CD14-positive monocyte (primary cell): ENCODE data around the gene OPN3. TPM values are rescaled to one million over a fixed set of nuclear protein-coding genes. Genes with fewer than 3 reads are reported as not detected.
A peak's percentile ranks its signal among the peaks of the same experiment; 100 is the strongest.

ENCODE experiments used
- DNase-seq, 3 donors: peaks; one replicate each; pipeline ENCODE4 v3.0.0-alpha.2; 2011 to 2022
- H2AFZ ChIP-seq: 2 replicates; pipeline ENCODE4 v1.6.0; 2012; ENCODE audit warnings: mild to moderate bottlenecking, low read depth, low read length, inconsistent platforms; ENCODE audit not compliant: insufficient read depth, poor library complexity, severe bottlenecking
- H3K27ac ChIP-seq, 2 donors: 1 replicate in 1 of 2; 2 replicates in 1 of 2; pipeline ENCODE4 v1.5.1; 2012 to 2013; ENCODE audit warnings: low read length in 2 of 2, control low read depth in 1 of 2, inconsistent platforms in 1 of 2, low read depth in 1 of 2, mild to moderate bottlenecking in 1 of 2
- H3K27me3 ChIP-seq, 2 donors: one replicate each; pipeline versions ENCODE4 v1.6.0 to v1.6.1; 2011 to 2013; ENCODE audit warnings: low read length in 2 of 2; ENCODE audit not compliant: control insufficient read depth in 2 of 2, insufficient read depth in 2 of 2
- H3K36me3 ChIP-seq, 2 donors: replicated peaks in 1 of 2; 1 replicate in 1 of 2; 2 replicates in 1 of 2; pipeline versions ENCODE4 v1.5.1 to v1.6.1; 2012 to 2013; ENCODE audit warnings: low read length in 2 of 2, control low read depth in 1 of 2, inconsistent platforms in 1 of 2, mild to moderate bottlenecking in 1 of 2; ENCODE audit not compliant: insufficient read depth in 2 of 2, control insufficient read depth in 1 of 2
- H3K4me1 ChIP-seq, 2 donors: 1 replicate in 1 of 2; 2 replicates in 1 of 2; pipeline versions ENCODE4 v1.5.1 to v1.6.1; 2012 to 2013; ENCODE audit warnings: low read length in 2 of 2, control low read depth in 1 of 2, inconsistent platforms in 1 of 2, mild to moderate bottlenecking in 1 of 2, moderate library complexity in 1 of 2; ENCODE audit not compliant: insufficient read depth in 2 of 2, control insufficient read depth in 1 of 2
- H3K4me2 ChIP-seq: replicated peaks from 2 replicates; pipeline ENCODE3; 2012; ENCODE audit warnings: low read length, moderate library complexity, mild to moderate bottlenecking; ENCODE audit not compliant: poor library complexity, severe bottlenecking; ENCODE audit errors: extremely low read depth
- H3K4me3 ChIP-seq, 3 experiments: fragments of 200-600 bp in 1 of 3; sonication (generic) in 1 of 3; replicated peaks in 1 of 3; 1 replicate in 2 of 3; 2 replicates in 1 of 3; pipeline ENCODE4 v1.5.1; 2011 to 2013; ENCODE audit warnings: low read length in 3 of 3, mild to moderate bottlenecking in 3 of 3, control low read depth in 2 of 3, low read depth in 2 of 3, inconsistent platforms in 1 of 3, moderate library complexity in 1 of 3
- H3K79me2 ChIP-seq: 2 replicates; pipeline ENCODE4 v1.6.0; 2012; ENCODE audit warnings: mild to moderate bottlenecking, control low read depth, inconsistent platforms, low read length, moderate library complexity; ENCODE audit not compliant: insufficient read depth
- H3K9ac ChIP-seq: 2 replicates; pipeline ENCODE4 v1.6.0; 2017; ENCODE audit warnings: low read length, mild to moderate bottlenecking; ENCODE audit not compliant: insufficient read depth, poor library complexity, severe bottlenecking
- H3K9me3 ChIP-seq, 2 donors: replicated peaks in 1 of 2; 1 replicate in 1 of 2; 2 replicates in 1 of 2; pipeline versions ENCODE4 v1.5.1 to v1.6.1; 2012 to 2013; ENCODE audit warnings: low read length in 2 of 2, control low read depth in 1 of 2; ENCODE audit not compliant: control insufficient read depth in 1 of 2, insufficient read depth in 1 of 2
- H4K20me1 ChIP-seq: 2 replicates; pipeline ENCODE4 v1.6.0; 2012; ENCODE audit warnings: mild to moderate bottlenecking, low read length, control low read depth, moderate library complexity; ENCODE audit not compliant: insufficient read depth
- H3K27ac Mint-ChIP-seq, 7 donors: one replicate each; pipeline ENCODE4 v1.8.0; 2020; ENCODE audit warnings: mild to moderate bottlenecking in 7 of 7, mixed read lengths in 7 of 7, moderate library complexity in 6 of 7, inconsistent platforms in 2 of 7
- H3K27me3 Mint-ChIP-seq, 3 donors: one replicate each; pipeline ENCODE4 v1.8.0; 2021 to 2022; ENCODE audit warnings: low read depth in 3 of 3, mild to moderate bottlenecking in 3 of 3, mixed read lengths in 3 of 3, moderate library complexity in 3 of 3, inconsistent platforms in 1 of 3
- H3K36me3 Mint-ChIP-seq, 2 donors: one replicate each; pipeline ENCODE4 v1.8.0; 2020; ENCODE audit warnings: mixed read lengths in 2 of 2, inconsistent platforms in 1 of 2, mild to moderate bottlenecking in 1 of 2
- H3K4me1 Mint-ChIP-seq: one replicate; pipeline ENCODE4 v1.8.0; 2020; ENCODE audit warnings: mild to moderate bottlenecking, mixed read lengths
- H3K4me3 Mint-ChIP-seq, 2 donors: one replicate each; pipeline ENCODE4 v1.8.0; 2020; ENCODE audit warnings: mild to moderate bottlenecking in 2 of 2, mixed read lengths in 2 of 2, moderate library complexity in 1 of 2
- H3K9me3 Mint-ChIP-seq, 7 donors: one replicate each; pipeline ENCODE4 v1.8.0; 2020 to 2022; ENCODE audit warnings: mixed read lengths in 7 of 7, mild to moderate bottlenecking in 6 of 7, moderate library complexity in 6 of 7, inconsistent platforms in 2 of 7
- CTCF ChIP-seq: fragments of 200-600 bp; IDR thresholded peaks from one replicate; pipeline ENCODE4 v1.8.0; 2022; ENCODE audit warnings: antibody characterized with exemption, mild to moderate bottlenecking
- WGBS: methylation state at CpG from one replicate; pipeline ENCODE4 v1.1.5; 2013; ENCODE audit warnings: missing lambda C conversion rate; ENCODE audit not compliant: insufficient coverage; 5-methylcytosine and 5-hydroxymethylcytosine counted together
- intact Hi-C, 2 donors: fragments of 100-400 bp; cut with micrococcal nuclease; formaldehyde crosslinking; loops; one replicate each; pipeline versions ENCODE4 v1.15.0 to v1.15.1; 2023
- polyA plus RNA-seq, 3 donors: library from polyadenylated mRNA; depleted of rRNA in 1 of 3; unstranded in 2 of 3; stranded (reverse) in 1 of 3; fragments of 300-500 nt in 2 of 3; fragments of >200 nt in 1 of 3; fragmentation: Illumina TruSeq in 2 of 3; gene quantifications; 1 replicate in 2 of 3; 2 replicates in 1 of 3; pipeline ENCODE4 v1.2.3, GENCODE V29; 2012 to 2021

The OPN3 gene
- polyA plus RNA-seq, 3 donors = 14.5 to 56.1 (median 55.2) TPM

DNA sequence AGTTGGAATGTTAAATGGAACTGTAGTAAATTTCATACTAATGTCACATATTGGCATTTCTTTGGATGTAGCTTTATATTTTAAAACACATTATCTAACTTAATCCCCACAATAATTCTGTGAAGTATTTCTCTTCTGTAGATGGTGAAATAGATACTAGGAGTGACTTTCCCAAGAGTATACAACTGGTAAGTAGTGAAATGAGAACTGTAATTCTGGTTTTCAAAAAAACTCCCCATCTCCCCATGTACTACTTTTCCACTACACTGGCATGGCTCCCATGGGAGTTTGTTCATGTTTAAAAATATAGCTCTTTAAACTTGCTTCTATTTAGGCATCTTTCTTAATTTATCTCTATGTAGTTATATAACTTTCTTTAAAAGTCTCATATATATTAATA lies 10.2 kb downstream of the OPN3 start:
- no peak for TF ChIP-seq CTCF
- no peaks in the 10 kb centered on the region for H3K27me3 ChIP-seq
- H3K4me1 Mint-ChIP-seq = peaks cover 12% of the 10 kb centered on the region
- H2AFZ ChIP-seq = no peak overlapping the region
- no peak overlapping the region for H3K9ac ChIP-seq
- no peak for DNase-seq
- no peaks in the 10 kb centered on the region for H3K27me3 Mint-ChIP-seq
- no peak overlapping the region for H3K4me3 ChIP-seq
- intact Hi-C loops = loop anchor here in 1 of 2 donors (10.0 kb wide), 1 partner anchor 215 kb away; the partner anchor contains the start of gene EXO1
- H3K36me3 Mint-ChIP-seq = peaks cover 25 to 29% of the 10 kb centered on the region in 2 donors
- H3K79me2 ChIP-seq = peaks cover 50% of the 10 kb centered on the region
- no peaks in the 10 kb centered on the region for H3K9me3 ChIP-seq
- H3K4me3 Mint-ChIP-seq = no peak overlapping the region
- no peak overlapping the region for H3K27ac Mint-ChIP-seq
- H3K27ac ChIP-seq = no peak overlapping the region
- no peaks in the 10 kb centered on the region for H3K9me3 Mint-ChIP-seq
- no peak overlapping the region for H3K4me2 ChIP-seq
- peaks cover 8 to 47% of the 10 kb centered on the region in 2 donors for H3K36me3 ChIP-seq
- H3K4me1 ChIP-seq = peaks cover 9 to 12% of the 10 kb centered on the region in 2 donors
- no peaks in the 10 kb centered on the region for H4K20me1 ChIP-seq

- DNase-seq = peak; percentile 61 to 77 (median 66)
- Mint-ChIP-seq H3K9me3 (no peaks in the 10 kb centered on the region), H3K27me3 (peaks cover 0 to 2% (median 0%) of the 10 kb centered on the region in 3 donors), H3K27ac (peak overlapping the region; percentile 54 to 89 (median 72)), H3K4me1 (peaks cover 12% of the 10 kb centered on the region), H3K36me3 (peaks cover 17 to 18% of the 10 kb centered on the region in 2 donors), H3K4me3 (peak overlapping the region; percentile 67 to 81)
- Histone ChIP-seq H3K9me3 (no peaks in the 10 kb centered on the region), H3K4me1 (peaks cover 9 to 12% of the 10 kb centered on the region in 2 donors), H3K36me3 (peaks cover 2 to 38% of the 10 kb centered on the region in 2 donors), H3K79me2 (peaks cover 27% of the 10 kb centered on the region), H3K4me3 (peak overlapping the region in 2 of 3 experiments; percentile 25 to 47), H3K27ac (peak overlapping the region; percentile 33 to 61), H3K9ac (no peak overlapping the region), H4K20me1 (no peaks in the 10 kb centered on the region), H3K27me3 (no peaks in the 10 kb centered on the region), H3K4me2 (peak overlapping the region; percentile 49), H2AFZ (no peak overlapping the region)
- 91% methylated on average over 4 of the region's 9 CpGs for WGBS
- TF ChIP-seq CTCF = peak; percentile 76
- intact Hi-C loops = loop anchor here (5.0 kb wide), 2 partner anchors 95 to 100 kb away; partner anchors contain the start of gene KMO (in 1 of the 2)
Observed at GRCh38 chr1:241627453-241628259, 12.5 kb downstream of the OPN3 start.
